Loucy (cell line): ENCODE measurements around the gene TGOLN2.

Source experiments
- CTCF ChIP-seq: fragments of 200-600 bp; sonication (generic); conservative IDR thresholded peaks from 2 replicates; pipeline ENCODE4 v1.5.1; 2014; ENCODE audit warnings: mild to moderate bottlenecking, antibody characterized with exemption, low read length
- EZH2phosphoT487 ChIP-seq: fragments of 200-600 bp; IDR thresholded peaks from 2 replicates; pipeline ENCODE4 v1.6.1; 2018; ENCODE audit warnings: antibody characterized with exemption, mild to moderate bottlenecking, moderate library complexity, borderline replicate concordance

- TF ChIP-seq CTCF (no peak), EZH2phosphoT487 (no peak)
Observed at GRCh38 chr2:85277416-85278158, 50.2 kb downstream of the TGOLN2 start.
